GM21515 (cell line): ENCODE measurements around the gene MPPED2.

Experiments
- ATAC-seq: cut with Tn5 transposase; IDR thresholded peaks from one replicate; pipeline ENCODE4 v1.9.1; 2021; ENCODE audit not compliant: unreplicated experiment

MPPED2 gene

GRCh38 chr11:30423886-30424285 lies 162.3 kb downstream of the MPPED2 start:
- no peak for ATAC-seq

GRCh38 chr11:30423279-30423648 lies 162.9 kb downstream of the MPPED2 start:
- no peak for ATAC-seq

- no peak for ATAC-seq
These were observed 163.5 kb downstream of the MPPED2 start for GRCh38 chr11:30422447-30423278.

GRCh38 chr11:30420233-30420787 lies 165.8 kb downstream of the MPPED2 start:
- ATAC-seq, result no peak

- no peak for ATAC-seq
These were observed 171.3 kb downstream of the MPPED2 start for GRCh38 chr11:30414806-30415205.

GRCh38 chr11:30414244-30414643 lies 171.9 kb downstream of the MPPED2 start:
- no peak for ATAC-seq

GRCh38 chr11:30412509-30412908 lies 173.6 kb downstream of the MPPED2 start:
- ATAC-seq, result no peak

- no peak for ATAC-seq
These were observed 174.8 kb downstream of the MPPED2 start for GRCh38 chr11:30411383-30411782.

- no peak for ATAC-seq
These were observed 179.0 kb downstream of the MPPED2 start for GRCh38 chr11:30406978-30407762.

- no peak for ATAC-seq
These were observed 180.8 kb downstream of the MPPED2 start for GRCh38 chr11:30405385-30405784.

GRCh38 chr11:30404136-30404535 lies 182.0 kb downstream of the MPPED2 start:
- no peak for ATAC-seq

- ATAC-seq, result no peak
These were observed 190.4 kb downstream of the MPPED2 start for GRCh38 chr11:30395751-30396150.

- ATAC-seq, result no peak
These were observed 193.1 kb downstream of the MPPED2 start for GRCh38 chr11:30393012-30393411.

- no peak for ATAC-seq
These were observed 193.8 kb downstream of the MPPED2 start for GRCh38 chr11:30392221-30392784.

- no peak for ATAC-seq
These were observed 197.2 kb downstream of the MPPED2 start for GRCh38 chr11:30388957-30389356.

- ATAC-seq, result no peak
These were observed 198.0 kb downstream of the MPPED2 start for GRCh38 chr11:30387891-30388861.

GRCh38 chr11:30381879-30382278 lies 204.3 kb downstream of the MPPED2 start:
- ATAC-seq, result no peak

- no peak for ATAC-seq
These were observed 205.3 kb downstream of the MPPED2 start for GRCh38 chr11:30380846-30381245.

- ATAC-seq, result no peak
These were observed 208.8 kb downstream of the MPPED2 start for GRCh38 chr11:30377347-30377746.

GRCh38 chr11:30370164-30370563 lies 216.0 kb downstream of the MPPED2 start:
- ATAC-seq, result no peak
